Lower leg skin (tissue), 3 donors: ENCODE results near the gene L3MBTL3.

Source experiments
- POLR2A ChIP-seq, 2 donors: fragments of 450-650 bp; IDR thresholded peaks; one replicate each; pipeline ENCODE4 v1.6.1; 2016 to 2017; ENCODE audit warnings: antibody characterized with exemption in 2 of 2, mild to moderate bottlenecking in 1 of 2, moderate library complexity in 1 of 2
- TF ChIP-seq, protein P1 (sequence below), 3 donors: fragments of 450-650 bp; IDR thresholded peaks; one replicate each; pipeline ENCODE4 v1.5.1; 2016; ENCODE audit warnings: antibody characterized with exemption in 3 of 3, mild to moderate bottlenecking in 3 of 3, moderate library complexity in 2 of 3

GRCh38 chr6:130118236-130118635 is 99.9 kb downstream of the L3MBTL3 start:
- TF ChIP-seq, protein P1, sequence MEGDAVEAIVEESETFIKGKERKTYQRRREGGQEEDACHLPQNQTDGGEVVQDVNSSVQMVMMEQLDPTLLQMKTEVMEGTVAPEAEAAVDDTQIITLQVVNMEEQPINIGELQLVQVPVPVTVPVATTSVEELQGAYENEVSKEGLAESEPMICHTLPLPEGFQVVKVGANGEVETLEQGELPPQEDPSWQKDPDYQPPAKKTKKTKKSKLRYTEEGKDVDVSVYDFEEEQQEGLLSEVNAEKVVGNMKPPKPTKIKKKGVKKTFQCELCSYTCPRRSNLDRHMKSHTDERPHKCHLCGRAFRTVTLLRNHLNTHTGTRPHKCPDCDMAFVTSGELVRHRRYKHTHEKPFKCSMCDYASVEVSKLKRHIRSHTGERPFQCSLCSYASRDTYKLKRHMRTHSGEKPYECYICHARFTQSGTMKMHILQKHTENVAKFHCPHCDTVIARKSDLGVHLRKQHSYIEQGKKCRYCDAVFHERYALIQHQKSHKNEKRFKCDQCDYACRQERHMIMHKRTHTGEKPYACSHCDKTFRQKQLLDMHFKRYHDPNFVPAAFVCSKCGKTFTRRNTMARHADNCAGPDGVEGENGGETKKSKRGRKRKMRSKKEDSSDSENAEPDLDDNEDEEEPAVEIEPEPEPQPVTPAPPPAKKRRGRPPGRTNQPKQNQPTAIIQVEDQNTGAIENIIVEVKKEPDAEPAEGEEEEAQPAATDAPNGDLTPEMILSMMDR (IDR thresholded peaks at IDR 0.05), result no peak
- no peak for TF ChIP-seq POLR2A (IDR thresholded peaks at IDR 0.05)
